Vagina (tissue), 2 donors: ENCODE data around the gene ANKS1A. TPM values are rescaled to one million over a fixed set of nuclear protein-coding genes. Genes with fewer than 3 reads are reported as not detected.

Experiments
- DNase-seq, 2 donors: peaks; one replicate each; pipeline ENCODE4 v3.0.0-alpha.2; 2017; ENCODE audit errors: extremely low spot score in 2 of 2
- H3K27ac ChIP-seq: fragments of 200-600 bp; sonication (generic); one replicate; pipeline ENCODE4 v1.5.1; 2019
- H3K27me3 ChIP-seq: fragments of 200-600 bp; sonication (generic); one replicate; pipeline ENCODE4 v1.5.1; 2019
- H3K36me3 ChIP-seq, 2 donors: fragments of 200-600 bp; sonication (generic); one replicate each; pipeline ENCODE4 v1.5.1; 2017 to 2019
- H3K4me1 ChIP-seq: fragments of 200-600 bp; sonication (generic); one replicate; pipeline ENCODE4 v1.5.1; 2019
- H3K4me3 ChIP-seq, 2 donors: fragments of 200-600 bp; sonication (generic); 1 replicate in 1 of 2; 2 replicates in 1 of 2; pipeline ENCODE4 v1.5.1; 2016 to 2019
- H3K9me3 ChIP-seq: fragments of 200-600 bp; sonication (generic); one replicate; pipeline ENCODE4 v1.5.1; 2019
- POLR2A ChIP-seq, 2 donors: fragments of 450-650 bp; IDR thresholded peaks; one replicate each; pipeline ENCODE4 v1.6.1; 2017; ENCODE audit warnings: antibody characterized with exemption in 2 of 2, mild to moderate bottlenecking in 2 of 2, moderate library complexity in 2 of 2
- POLR2AphosphoS5 ChIP-seq, 2 donors: sonication (generic); formaldehyde crosslinking; IDR thresholded peaks; one replicate each; pipeline ENCODE4 v1.9.0; 2017; ENCODE audit warnings: antibody characterized with exemption in 2 of 2, mild to moderate bottlenecking in 2 of 2, low read depth in 1 of 2; ENCODE audit not compliant: insufficient read depth in 1 of 2
- intact Hi-C: fragments of 100-400 bp; cut with DNase I; formaldehyde crosslinking; loops from one replicate; pipeline ENCODE4 v1.15.1; 2023
- total RNA-seq: library from RNA; depleted of rRNA; stranded (reverse); fragments of >200 nt; gene quantifications from one replicate; pipeline ENCODE4 v1.2.3, GENCODE V29; 2016
- TF ChIP-seq, protein P1 (sequence below), 3 experiments: fragments of 450-650 bp in 2 of 3; fragments of 200-600 bp in 1 of 3; sonication (generic) in 1 of 3; IDR thresholded peaks; one replicate each; pipeline ENCODE4 v1.5.1; 2017 to 2019; ENCODE audit warnings: antibody characterized with exemption in 3 of 3, mild to moderate bottlenecking in 2 of 3, moderate library complexity in 2 of 3

Gene ANKS1A
- total RNA-seq, 1 donor from 2014 or later, result 24.3 TPM

GRCh38 chr6:35072051-35072697, 183.1 kb downstream of the ANKS1A start:
- DNase-seq, result no peak
- peaks cover 9% of the 10 kb centered on the region for H3K4me1 ChIP-seq
- intact Hi-C loops, result no loop called here
- no peak overlapping the region for H3K27ac ChIP-seq
- H3K4me3 ChIP-seq, result no peak overlapping the region
- no peak for TF ChIP-seq POLR2A (IDR thresholded peaks at IDR 0.05)
- TF ChIP-seq POLR2AphosphoS5 (IDR thresholded peaks at IDR 0.05; ENCODE audit: insufficient read depth in 1 of 2, low read depth in 1 of 2), result no peak
- TF ChIP-seq, protein P1, sequence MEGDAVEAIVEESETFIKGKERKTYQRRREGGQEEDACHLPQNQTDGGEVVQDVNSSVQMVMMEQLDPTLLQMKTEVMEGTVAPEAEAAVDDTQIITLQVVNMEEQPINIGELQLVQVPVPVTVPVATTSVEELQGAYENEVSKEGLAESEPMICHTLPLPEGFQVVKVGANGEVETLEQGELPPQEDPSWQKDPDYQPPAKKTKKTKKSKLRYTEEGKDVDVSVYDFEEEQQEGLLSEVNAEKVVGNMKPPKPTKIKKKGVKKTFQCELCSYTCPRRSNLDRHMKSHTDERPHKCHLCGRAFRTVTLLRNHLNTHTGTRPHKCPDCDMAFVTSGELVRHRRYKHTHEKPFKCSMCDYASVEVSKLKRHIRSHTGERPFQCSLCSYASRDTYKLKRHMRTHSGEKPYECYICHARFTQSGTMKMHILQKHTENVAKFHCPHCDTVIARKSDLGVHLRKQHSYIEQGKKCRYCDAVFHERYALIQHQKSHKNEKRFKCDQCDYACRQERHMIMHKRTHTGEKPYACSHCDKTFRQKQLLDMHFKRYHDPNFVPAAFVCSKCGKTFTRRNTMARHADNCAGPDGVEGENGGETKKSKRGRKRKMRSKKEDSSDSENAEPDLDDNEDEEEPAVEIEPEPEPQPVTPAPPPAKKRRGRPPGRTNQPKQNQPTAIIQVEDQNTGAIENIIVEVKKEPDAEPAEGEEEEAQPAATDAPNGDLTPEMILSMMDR (IDR thresholded peaks at IDR 0.05), result no peak
- H3K27me3 ChIP-seq, result no peaks in the 10 kb centered on the region
- no peaks in the 10 kb centered on the region for H3K9me3 ChIP-seq
- peaks cover 0 to 8% of the 10 kb centered on the region in 2 donors for H3K36me3 ChIP-seq

- intact Hi-C loops, result no loop called here
- Histone ChIP-seq H3K9me3 (no peaks in the 10 kb centered on the region), H3K4me1 (peaks cover 9% of the 10 kb centered on the region), H3K4me3 (no peak overlapping the region), H3K27ac (no peak overlapping the region), H3K36me3 (peaks cover 0 to 8% of the 10 kb centered on the region in 2 donors), H3K27me3 (no peaks in the 10 kb centered on the region)
- no peak for DNase-seq
- TF ChIP-seq POLR2A (IDR thresholded peaks at IDR 0.05) (no peak), POLR2AphosphoS5 (IDR thresholded peaks at IDR 0.05; ENCODE audit: insufficient read depth in 1 of 2, low read depth in 1 of 2) (no peak)
- TF ChIP-seq, protein P1 (IDR thresholded peaks at IDR 0.05), result no peak
Observed at GRCh38 chr6:35072698-35073055, 183.6 kb downstream of the ANKS1A start.

GRCh38 chr6:35073211-35073610, 184.2 kb downstream of the ANKS1A start:
- no peak for DNase-seq
- H3K27ac ChIP-seq, result no peak overlapping the region
- intact Hi-C loops, result no loop called here
- no peak overlapping the region for H3K4me3 ChIP-seq
- TF ChIP-seq POLR2AphosphoS5 (IDR thresholded peaks at IDR 0.05; ENCODE audit: insufficient read depth in 1 of 2, low read depth in 1 of 2), result no peak
- no peak for TF ChIP-seq POLR2A (IDR thresholded peaks at IDR 0.05)
- TF ChIP-seq, protein P1 (IDR thresholded peaks at IDR 0.05), result no peak
- peaks cover 5% of the 10 kb centered on the region for H3K4me1 ChIP-seq
- no peaks in the 10 kb centered on the region for H3K9me3 ChIP-seq
- no peaks in the 10 kb centered on the region for H3K27me3 ChIP-seq
- H3K36me3 ChIP-seq, result peaks cover 0 to 9% of the 10 kb centered on the region in 2 donors

DNA sequence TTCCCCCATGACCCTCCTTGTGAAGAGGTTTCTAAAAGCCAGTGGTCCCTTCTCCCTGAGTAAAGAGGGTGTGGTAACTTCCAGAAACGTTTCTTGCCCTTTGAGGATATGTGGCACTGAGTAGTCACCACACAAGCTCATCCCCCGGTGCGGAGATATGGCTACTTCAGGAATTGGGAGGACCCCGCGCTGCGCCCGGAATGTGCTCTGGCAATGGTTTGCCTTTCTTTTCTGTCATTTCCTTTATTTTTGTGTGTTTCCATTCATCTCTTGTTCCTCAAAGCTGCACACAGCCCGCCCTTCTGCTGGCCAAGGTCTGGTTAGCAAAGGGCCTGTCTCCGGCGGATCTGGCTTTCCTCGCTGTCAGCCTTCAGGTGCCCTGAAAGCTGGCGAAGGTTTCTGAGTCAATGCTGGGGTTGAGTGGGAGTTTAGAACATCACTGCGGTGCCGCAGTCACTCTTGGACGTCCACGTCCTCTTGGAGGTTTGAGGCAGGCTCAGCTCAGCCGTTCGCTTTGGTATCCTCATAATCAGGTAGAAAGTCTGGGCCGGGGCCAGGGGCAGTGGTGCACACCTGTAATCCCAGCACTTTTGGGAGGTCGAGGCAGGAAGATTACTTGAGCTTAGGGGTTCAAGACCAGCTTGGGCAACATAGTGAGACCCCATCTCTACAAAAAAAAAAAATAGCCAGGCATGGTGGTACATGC, 184.9 kb downstream of the ANKS1A start:
- H3K36me3 ChIP-seq, result peaks cover 0 to 16% of the 10 kb centered on the region in 2 donors
- TF ChIP-seq, protein P1 (IDR thresholded peaks at IDR 0.05), result no peak
- no peak for TF ChIP-seq POLR2AphosphoS5 (IDR thresholded peaks at IDR 0.05; ENCODE audit: insufficient read depth in 1 of 2, low read depth in 1 of 2)
- TF ChIP-seq POLR2A (IDR thresholded peaks at IDR 0.05), result no peak
- no peak overlapping the region for H3K27ac ChIP-seq
- DNase-seq, result no peak
- no peaks in the 10 kb centered on the region for H3K4me1 ChIP-seq
- no peak overlapping the region for H3K4me3 ChIP-seq
- H3K27me3 ChIP-seq, result no peaks in the 10 kb centered on the region
- intact Hi-C loops, result no loop called here
- no peaks in the 10 kb centered on the region for H3K9me3 ChIP-seq
